Upper lobe of left lung (tissue), 6 donors: ENCODE measurements around the gene NHERF2. TPM values are rescaled to one million over a fixed set of nuclear protein-coding genes. Genes with fewer than 3 reads are reported as not detected.

ENCODE experiments used
- ATAC-seq, 2 donors: fragments of 200-7000 bp; cut with Tn5 transposase; one replicate each; pipeline ENCODE4 v1.9.1; 2022; ENCODE audit warnings: mild to moderate bottlenecking in 2 of 2, moderate library complexity in 2 of 2; ENCODE audit not compliant: low FRiP score in 2 of 2
- DNase-seq, 2 donors: peaks; one replicate each; pipeline ENCODE4 v3.0.0-alpha.2; 2019 to 2020
- H3K27ac ChIP-seq, 4 donors: fragments of 200-600 bp; sonication (generic); one replicate each; pipeline ENCODE4 v1.5.1; 2016 to 2019
- H3K27me3 ChIP-seq, 4 donors: fragments of 200-600 bp; sonication (generic); one replicate each; pipeline ENCODE4 v1.5.1; 2017 to 2019
- H3K36me3 ChIP-seq, 4 donors: fragments of 200-600 bp; sonication (generic); one replicate each; pipeline ENCODE4 v1.5.1; 2016 to 2019
- H3K4me1 ChIP-seq, 4 donors: fragments of 200-600 bp; sonication (generic); one replicate each; pipeline ENCODE4 v1.5.1; 2018 to 2019
- H3K4me3 ChIP-seq, 4 donors: fragments of 200-600 bp; sonication (generic); one replicate each; pipeline ENCODE4 v1.5.1; 2017 to 2019; ENCODE audit warnings: mild to moderate bottlenecking in 2 of 4, moderate library complexity in 1 of 4
- H3K9me3 ChIP-seq, 4 donors: fragments of 200-600 bp; sonication (generic); one replicate each; pipeline ENCODE4 v1.5.1; 2018 to 2019
- CTCF ChIP-seq, 6 experiments: fragments of 450-650 bp in 4 of 6; fragments of 200-600 bp in 2 of 6; sonication (generic) in 2 of 6; IDR thresholded peaks; one replicate each; pipeline ENCODE4 v1.5.1; 2016 to 2019; ENCODE audit warnings: antibody characterized with exemption in 6 of 6
- EP300 ChIP-seq, 4 donors: sonication (generic); formaldehyde crosslinking; IDR thresholded peaks; one replicate each; pipeline ENCODE4 v1.5.1; 2017; ENCODE audit warnings: antibody characterized with exemption in 4 of 4, control low read depth in 2 of 4
- POLR2A ChIP-seq, 4 donors: fragments of 450-650 bp; IDR thresholded peaks; one replicate each; pipeline ENCODE4 v1.5.1; 2016 to 2017; ENCODE audit warnings: antibody characterized with exemption in 4 of 4, mild to moderate bottlenecking in 2 of 4
- POLR2AphosphoS5 ChIP-seq, 2 donors: sonication (generic); formaldehyde crosslinking; IDR thresholded peaks; one replicate each; pipeline ENCODE4 v1.5.1; 2017; ENCODE audit warnings: antibody characterized with exemption in 2 of 2
- WGBS, 2 donors: methylation state at CpG; one replicate each; pipeline ENCODE4 v1.1.5; 2017 to 2018; 5-methylcytosine and 5-hydroxymethylcytosine counted together
- total RNA-seq, 6 donors: library from RNA; depleted of rRNA in 4 of 6; stranded (reverse); fragments of >200 nt in 4 of 6; gene quantifications; one replicate each; pipeline versions ENCODE4 v1.1.0 to v1.2.1, GENCODE V29; 2016 to 2021
- donor health status: DM: no; HTN: no; CAD: no; lungs with moderate emphysema.
- donor health status: DM: no; HTN: yes; CAD: no; lungs with severe emphysema.

NHERF2 gene
- total RNA-seq, 6 donors from 2014 or later: 131 to 604 (median 283) TPM

DNA sequence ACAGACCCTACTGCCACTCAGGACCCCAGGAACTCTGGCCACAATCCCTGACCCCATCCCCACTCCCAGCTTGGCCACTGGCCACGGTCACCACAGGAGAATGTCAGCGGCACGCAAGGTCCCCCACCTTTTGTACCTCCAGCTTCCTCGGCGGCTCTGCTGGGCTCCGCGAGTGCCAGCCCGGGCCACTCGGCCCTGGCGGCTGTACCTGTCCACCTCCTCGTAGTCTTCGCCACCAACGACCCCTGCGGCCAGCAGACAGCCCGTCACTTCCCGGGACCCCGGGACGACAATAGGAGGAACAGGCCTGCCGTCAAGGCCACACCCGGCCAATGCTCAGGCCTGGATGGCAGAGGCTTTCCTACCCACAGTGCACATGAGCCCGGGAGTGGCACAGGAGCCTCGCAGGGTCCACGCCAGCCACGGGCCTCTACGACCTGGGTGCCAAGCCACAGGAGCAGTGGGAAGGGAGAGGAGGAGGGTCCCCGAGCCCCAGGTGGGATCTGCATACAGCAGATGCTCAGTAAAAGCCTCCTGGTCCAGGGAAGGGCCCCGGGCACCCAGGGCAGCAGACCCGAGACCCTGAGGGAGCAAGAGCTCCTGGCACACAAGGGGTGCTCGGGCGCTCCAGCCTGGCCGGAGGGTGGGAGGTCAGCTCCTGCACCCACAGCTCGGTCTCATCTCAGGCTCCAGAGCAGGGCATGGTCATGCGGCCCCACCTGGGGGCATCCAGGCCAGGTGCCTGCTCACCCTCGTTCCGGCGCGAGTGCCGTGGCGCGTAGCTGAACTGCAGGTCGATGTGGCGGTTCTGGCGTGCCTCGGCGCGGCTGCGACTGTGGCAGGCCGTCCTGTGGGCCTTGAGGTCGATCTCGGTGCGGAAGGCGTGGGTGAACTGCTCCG lies 25.0 kb upstream of the NHERF2 start:
- Histone ChIP-seq H3K27ac (no peak overlapping the region), H3K9me3 (no peaks in the 10 kb centered on the region), H3K4me1 (peaks cover 24 to 34% (median 30%) of the 10 kb centered on the region in 4 donors), H3K4me3 (no peak overlapping the region), H3K27me3 (no peaks in the 10 kb centered on the region), H3K36me3 (peaks cover 30 to 69% (median 58%) of the 10 kb centered on the region in 4 donors)
- TF ChIP-seq POLR2A (IDR thresholded peaks at IDR 0.05) (no peak), POLR2AphosphoS5 (IDR thresholded peaks at IDR 0.05) (no peak), EP300 (IDR thresholded peaks at IDR 0.05) (no peak), CTCF (IDR thresholded peaks at IDR 0.05) (no peak)
- ATAC-seq (no peak), DNase-seq (peak in 1 of 2 donors; percentile 83)
- WGBS, 2 donors: 96 to 97% methylated on average over 30 to 52 of the region's 53 CpGs

DNA sequence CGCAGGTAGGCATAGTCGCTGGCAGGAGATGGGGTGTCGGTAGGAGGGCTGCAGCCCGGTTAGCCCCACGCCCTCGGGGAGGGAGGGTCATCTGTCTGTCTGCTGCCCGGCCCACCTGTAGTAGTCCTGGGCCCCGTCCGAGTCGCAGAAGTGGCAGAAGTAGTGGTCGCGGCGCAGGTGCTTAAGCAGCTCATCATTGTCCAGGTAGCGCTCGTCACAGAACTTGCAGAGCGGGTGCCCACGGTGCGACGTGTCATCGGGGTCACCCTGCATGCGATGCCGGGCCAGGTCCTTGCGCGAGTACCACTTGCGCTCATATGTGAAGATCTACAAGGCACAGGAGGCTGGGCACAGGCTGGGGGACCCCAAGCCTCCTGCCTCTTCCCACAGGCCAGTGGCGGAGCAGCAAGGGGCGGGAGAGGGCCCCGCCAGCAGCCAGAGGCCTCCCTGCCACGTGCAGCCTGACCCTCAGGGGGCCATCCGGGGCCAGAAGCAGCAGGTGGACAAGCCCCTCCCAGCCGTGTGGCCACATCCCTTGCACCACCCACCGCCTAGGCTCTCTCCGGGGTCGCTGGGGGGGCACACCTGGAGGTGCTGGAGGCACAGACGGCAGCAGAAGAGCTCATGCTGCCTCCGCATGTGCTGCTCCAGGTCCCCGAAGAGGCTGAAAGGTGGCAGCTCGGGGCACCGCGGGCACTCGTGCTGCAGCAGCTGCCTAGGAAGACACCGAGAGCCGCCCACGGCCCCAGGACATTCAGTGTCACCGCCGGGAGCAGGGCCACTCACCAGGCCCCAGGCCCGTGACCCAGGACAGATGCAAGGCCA lies 24.1 kb upstream of the NHERF2 start:
- Histone ChIP-seq H3K4me1 (peaks cover 33 to 44% (median 38%) of the 10 kb centered on the region in 4 donors), H3K27me3 (no peaks in the 10 kb centered on the region), H3K9me3 (no peaks in the 10 kb centered on the region), H3K27ac (no peak overlapping the region), H3K36me3 (peaks cover 30 to 60% (median 55%) of the 10 kb centered on the region in 4 donors), H3K4me3 (no peak overlapping the region)
- TF ChIP-seq EP300 (IDR thresholded peaks at IDR 0.05) (no peak), POLR2AphosphoS5 (IDR thresholded peaks at IDR 0.05) (no peak), POLR2A (IDR thresholded peaks at IDR 0.05) (no peak), CTCF (IDR thresholded peaks at IDR 0.05) (no peak)
- no peak for ATAC-seq
- WGBS, 2 donors: 91 to 93% methylated on average over 26 to 45 of the region's 47 CpGs
- peak in 1 of 2 donors; percentile 79 for DNase-seq

GRCh38 chr16:2003231-2003826 lies 23.4 kb upstream of the NHERF2 start:
- H3K9me3 ChIP-seq: no peaks in the 10 kb centered on the region
- 80 to 94% methylated on average over 2 to 8 of the region's 8 CpGs for WGBS, 2 donors
- no peaks in the 10 kb centered on the region for H3K27me3 ChIP-seq
- TF ChIP-seq CTCF (IDR thresholded peaks at IDR 0.05) (no peak), POLR2A (IDR thresholded peaks at IDR 0.05) (no peak), EP300 (IDR thresholded peaks at IDR 0.05) (no peak), POLR2AphosphoS5 (IDR thresholded peaks at IDR 0.05) (no peak)
- DNase-seq (no peak), ATAC-seq (no peak)
- no peak overlapping the region for H3K4me3 ChIP-seq
- H3K27ac ChIP-seq: no peak overlapping the region
- peaks cover 40 to 51% (median 46%) of the 10 kb centered on the region in 4 donors for H3K4me1 ChIP-seq
- peaks cover 26 to 52% (median 48%) of the 10 kb centered on the region in 4 donors for H3K36me3 ChIP-seq

- Histone ChIP-seq H3K4me3 (no peak overlapping the region), H3K36me3 (peaks cover 24 to 45% (median 41%) of the 10 kb centered on the region in 4 donors), H3K27ac (peak overlapping the region in 1 of 4 donors; percentile 2), H3K9me3 (no peaks in the 10 kb centered on the region), H3K27me3 (no peaks in the 10 kb centered on the region), H3K4me1 (peaks cover 47 to 58% (median 52%) of the 10 kb centered on the region in 4 donors)
- 4 to 76% methylated on average over 5 to 10 of the region's 36 CpGs for WGBS, 2 donors
- ATAC-seq (peak; percentile 88 to 89), DNase-seq (peak; percentile 92 to 96)
- peak; percentile 92 to 97 (median 96) for TF ChIP-seq CTCF (IDR thresholded peaks at IDR 0.05)
- no peak for TF ChIP-seq POLR2AphosphoS5 (IDR thresholded peaks at IDR 0.05)
Measured at GRCh38 chr16:2003827-2004641, 22.7 kb upstream of the NHERF2 start.
